Transverse colon (tissue), 4 donors: Measurements from ENCODE around the gene KRTAP10-3. TPM values are rescaled to one million over a fixed set of nuclear protein-coding genes. Genes with fewer than 3 reads are reported as not detected.

Experiments
- DNase-seq: peaks from one replicate; pipeline ENCODE4 v3.0.0-alpha.2; 2019
- H3K27ac ChIP-seq, 4 donors: fragments of 200-600 bp; sonication (generic); 2 replicates each; pipeline ENCODE4 v1.5.1; 2016 to 2018; ENCODE audit warnings: inconsistent platforms in 4 of 4
- H3K27me3 ChIP-seq: fragments of 200-600 bp; sonication (generic); 2 replicates; pipeline ENCODE4 v1.5.1; 2017; ENCODE audit warnings: inconsistent platforms
- H3K36me3 ChIP-seq, 4 donors: fragments of 200-600 bp; sonication (generic); 2 replicates each; pipeline ENCODE4 v1.5.1; 2017 to 2019; ENCODE audit warnings: inconsistent platforms in 4 of 4
- H3K4me1 ChIP-seq, 4 donors: fragments of 200-600 bp; sonication (generic); 2 replicates each; pipeline ENCODE4 v1.5.1; 2017 to 2020; ENCODE audit warnings: inconsistent platforms in 4 of 4
- H3K4me3 ChIP-seq, 4 donors: fragments of 200-600 bp; sonication (generic); 1 replicate in 1 of 4; 2 replicates in 3 of 4; pipeline versions ENCODE4 v1.5.1 to v1.6.1; 2017 to 2019; ENCODE audit warnings: inconsistent platforms in 4 of 4
- H3K9me3 ChIP-seq, 2 donors: fragments of 200-600 bp; sonication (generic); 2 replicates each; pipeline ENCODE4 v1.5.1; 2017 to 2019; ENCODE audit warnings: inconsistent platforms in 2 of 2
- EP300 ChIP-seq: sonication (generic); formaldehyde crosslinking; IDR thresholded peaks from one replicate; pipeline ENCODE4 v1.6.1; 2017; ENCODE audit warnings: antibody characterized with exemption, low read depth
- POLR2A ChIP-seq: fragments of 450-650 bp; IDR thresholded peaks from one replicate; pipeline ENCODE4 v1.6.1; 2016; ENCODE audit warnings: antibody characterized with exemption, mild to moderate bottlenecking, moderate library complexity
- POLR2AphosphoS5 ChIP-seq, 3 donors: sonication (generic); formaldehyde crosslinking; IDR thresholded peaks; one replicate each; pipeline ENCODE4 v1.6.1; 2016; ENCODE audit warnings: antibody characterized with exemption in 3 of 3
- WGBS, 2 donors: methylation state at CpG; one replicate each; pipeline ENCODE4 v1.1.5; 2018; ENCODE audit warnings: low coverage in 1 of 2; 5-methylcytosine and 5-hydroxymethylcytosine counted together
- in situ Hi-C, 4 donors: fragments of 200-750 bp; cut with MboI; loops; one replicate each; pipeline versions ENCODE4 v1.15.0 to v1.15.1; 2017; ENCODE audit warnings: low sequenced_read_pairs in 3 of 4, low pct_ligation_motif_present in 1 of 4, low pct_unique_long_range_greater_than_20kb in 1 of 4
- intact Hi-C: fragments of 100-400 bp; cut with DNase I; formaldehyde crosslinking; loops from one replicate; pipeline ENCODE4 v1.15.1; 2023; ENCODE audit warnings: low total_unique reads
- total RNA-seq, 4 donors: library from RNA; depleted of rRNA; stranded (reverse); fragments of >200 nt; gene quantifications; one replicate each; pipeline ENCODE4 v1.1.0, GENCODE V29; 2016
- TF ChIP-seq, protein P1 (sequence below), 5 experiments: fragments of 200-600 bp in 3 of 5; fragments of 450-650 bp in 2 of 5; sonication (generic) in 3 of 5; IDR thresholded peaks; 1 replicate in 2 of 5; 2 replicates in 3 of 5; pipeline ENCODE4 v1.5.1; 2016 to 2017; ENCODE audit warnings: antibody characterized with exemption in 5 of 5, inconsistent platforms in 3 of 5, mild to moderate bottlenecking in 2 of 5, moderate library complexity in 1 of 5

KRTAP10-3 gene
- total RNA-seq, 4 donors from 2014 or later: not detected

DNA sequence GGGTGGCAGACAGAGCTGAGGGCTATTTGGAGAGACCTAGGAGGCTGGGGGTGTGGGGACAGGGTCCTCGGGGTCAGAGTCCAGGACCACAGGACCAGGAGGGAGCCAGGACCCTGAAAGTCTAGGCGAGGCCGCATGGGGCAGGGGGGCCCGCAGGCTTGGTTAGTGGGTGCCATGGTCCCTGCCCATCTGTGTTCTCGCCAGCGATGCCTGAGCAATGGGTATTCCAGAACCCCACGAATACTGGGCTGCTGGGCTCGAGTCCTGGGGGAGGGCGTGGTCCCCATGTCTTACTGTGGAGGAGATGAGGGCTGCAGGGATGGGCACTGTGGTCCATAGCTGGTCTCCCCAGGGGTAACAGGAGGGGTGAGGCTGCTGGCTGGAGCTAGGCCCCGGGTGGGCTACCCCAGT lies 31.7 kb upstream of the KRTAP10-3 start:
- intact Hi-C loops: no loop called here
- Histone ChIP-seq H3K4me1 (no peaks in the 10 kb centered on the region), H3K4me3 (no peak overlapping the region), H3K27ac (no peak overlapping the region), H3K9me3 (no peaks in the 10 kb centered on the region), H3K27me3 (peaks cover 56% of the 10 kb centered on the region), H3K36me3 (no peaks in the 10 kb centered on the region)
- no peak for DNase-seq
- no peak for TF ChIP-seq POLR2A
- TF ChIP-seq EP300: no peak
- TF ChIP-seq POLR2AphosphoS5 (IDR thresholded peaks at IDR 0.05): no peak
- TF ChIP-seq, protein P1, sequence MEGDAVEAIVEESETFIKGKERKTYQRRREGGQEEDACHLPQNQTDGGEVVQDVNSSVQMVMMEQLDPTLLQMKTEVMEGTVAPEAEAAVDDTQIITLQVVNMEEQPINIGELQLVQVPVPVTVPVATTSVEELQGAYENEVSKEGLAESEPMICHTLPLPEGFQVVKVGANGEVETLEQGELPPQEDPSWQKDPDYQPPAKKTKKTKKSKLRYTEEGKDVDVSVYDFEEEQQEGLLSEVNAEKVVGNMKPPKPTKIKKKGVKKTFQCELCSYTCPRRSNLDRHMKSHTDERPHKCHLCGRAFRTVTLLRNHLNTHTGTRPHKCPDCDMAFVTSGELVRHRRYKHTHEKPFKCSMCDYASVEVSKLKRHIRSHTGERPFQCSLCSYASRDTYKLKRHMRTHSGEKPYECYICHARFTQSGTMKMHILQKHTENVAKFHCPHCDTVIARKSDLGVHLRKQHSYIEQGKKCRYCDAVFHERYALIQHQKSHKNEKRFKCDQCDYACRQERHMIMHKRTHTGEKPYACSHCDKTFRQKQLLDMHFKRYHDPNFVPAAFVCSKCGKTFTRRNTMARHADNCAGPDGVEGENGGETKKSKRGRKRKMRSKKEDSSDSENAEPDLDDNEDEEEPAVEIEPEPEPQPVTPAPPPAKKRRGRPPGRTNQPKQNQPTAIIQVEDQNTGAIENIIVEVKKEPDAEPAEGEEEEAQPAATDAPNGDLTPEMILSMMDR (IDR thresholded peaks at IDR 0.05): no peak
- WGBS, 2 donors: 66% methylated on average over 9 of the region's 10 CpGs; no CpG with 5 or more reads in 1 of the 2 donors
- in situ Hi-C loops: loop anchor here in 2 of 4 donors (25.0 kb wide), 1 partner anchor 97 kb away; the partner anchor contains the start of genes KRTAP10-12 (in 2 of the 2) and KRTAP12-1 (in 2 of the 2)

DNA sequence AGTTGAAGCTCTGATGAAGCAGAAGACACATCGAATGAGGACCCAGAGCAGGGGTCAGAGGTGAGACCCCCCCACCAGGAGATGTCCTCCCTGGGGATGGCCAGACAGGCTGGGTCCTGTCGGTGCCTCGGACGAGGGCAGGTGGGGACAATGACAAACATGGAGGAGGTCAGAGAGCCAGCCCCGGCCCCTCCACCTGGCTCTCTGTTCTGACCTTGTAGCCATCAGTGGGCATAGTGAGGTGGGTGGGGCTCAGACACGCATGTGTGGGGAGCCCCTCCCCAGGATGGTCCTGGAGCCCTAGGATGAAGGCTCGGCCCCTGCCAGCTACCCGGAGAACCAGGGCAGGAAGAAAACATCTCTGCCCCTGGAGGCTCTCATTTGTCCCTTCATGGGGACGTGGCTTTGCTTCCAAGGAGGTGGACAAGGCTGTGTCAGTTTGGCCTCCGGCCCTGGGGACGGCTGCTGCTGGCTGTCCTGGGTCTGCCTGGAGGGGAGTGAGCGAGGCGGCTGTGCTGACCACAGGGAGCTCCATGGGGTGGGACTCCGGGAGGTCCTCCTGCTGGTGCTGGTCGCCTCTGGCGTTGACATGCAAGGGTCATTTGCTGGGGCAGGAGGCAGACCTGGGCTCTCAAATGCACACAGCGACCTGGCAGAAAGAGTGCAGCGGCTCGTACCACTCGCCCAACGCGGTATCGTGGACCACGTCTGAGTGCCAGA lies 31.2 kb upstream of the KRTAP10-3 start:
- 77 to 100% methylated on average over 1 to 24 of the region's 24 CpGs for WGBS, 2 donors
- no peaks in the 10 kb centered on the region for H3K9me3 ChIP-seq
- no peak overlapping the region for H3K27ac ChIP-seq
- H3K4me1 ChIP-seq: no peaks in the 10 kb centered on the region
- H3K27me3 ChIP-seq: peaks cover 55% of the 10 kb centered on the region
- intact Hi-C loops: no loop called here
- H3K36me3 ChIP-seq: no peaks in the 10 kb centered on the region
- in situ Hi-C loops: loop anchor here in 2 of 4 donors (25.0 kb wide), 1 partner anchor 98 kb away; the partner anchor contains the start of genes KRTAP10-12 (in 2 of the 2) and KRTAP12-1 (in 2 of the 2)
- no peak overlapping the region for H3K4me3 ChIP-seq
- TF ChIP-seq POLR2AphosphoS5 (IDR thresholded peaks at IDR 0.05) (no peak), EP300 (no peak), POLR2A (no peak)
- TF ChIP-seq, protein P1 (IDR thresholded peaks at IDR 0.05): no peak
- DNase-seq: no peak

DNA sequence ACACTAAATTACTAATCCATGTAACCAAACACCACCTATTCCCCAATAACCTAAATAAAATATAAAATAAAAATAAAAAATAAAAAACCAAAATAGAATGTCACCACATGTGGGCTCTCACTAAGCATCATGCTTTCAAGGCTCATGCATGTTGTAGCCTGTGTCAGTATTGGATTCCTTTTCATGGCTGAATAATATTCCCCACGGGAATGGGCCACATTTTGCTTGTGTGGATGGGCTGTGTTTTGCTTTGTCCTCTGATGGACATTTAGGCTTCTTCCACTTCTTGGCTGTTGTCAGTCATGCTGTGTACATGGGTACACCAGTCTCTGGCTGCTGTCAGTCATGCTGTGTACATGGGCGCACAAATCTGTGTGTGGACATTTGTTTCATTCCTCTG lies 30.5 kb upstream of the KRTAP10-3 start:
- Histone ChIP-seq H3K4me3 (no peak overlapping the region), H3K9me3 (no peaks in the 10 kb centered on the region), H3K36me3 (no peaks in the 10 kb centered on the region), H3K27ac (no peak overlapping the region), H3K27me3 (peaks cover 54% of the 10 kb centered on the region), H3K4me1 (no peaks in the 10 kb centered on the region)
- TF ChIP-seq, protein P1 (IDR thresholded peaks at IDR 0.05): no peak
- TF ChIP-seq POLR2AphosphoS5 (IDR thresholded peaks at IDR 0.05) (no peak), EP300 (no peak), POLR2A (no peak)
- in situ Hi-C loops: loop anchor here in 2 of 4 donors (25.0 kb wide), 1 partner anchor 98 kb away; the partner anchor contains the start of genes KRTAP10-12 (in 2 of the 2) and KRTAP12-1 (in 2 of the 2)
- intact Hi-C loops: no loop called here
- WGBS, 2 donors: 86 to 100% methylated on average over 1 to 2 of the region's 2 CpGs
- no peak for DNase-seq

DNA sequence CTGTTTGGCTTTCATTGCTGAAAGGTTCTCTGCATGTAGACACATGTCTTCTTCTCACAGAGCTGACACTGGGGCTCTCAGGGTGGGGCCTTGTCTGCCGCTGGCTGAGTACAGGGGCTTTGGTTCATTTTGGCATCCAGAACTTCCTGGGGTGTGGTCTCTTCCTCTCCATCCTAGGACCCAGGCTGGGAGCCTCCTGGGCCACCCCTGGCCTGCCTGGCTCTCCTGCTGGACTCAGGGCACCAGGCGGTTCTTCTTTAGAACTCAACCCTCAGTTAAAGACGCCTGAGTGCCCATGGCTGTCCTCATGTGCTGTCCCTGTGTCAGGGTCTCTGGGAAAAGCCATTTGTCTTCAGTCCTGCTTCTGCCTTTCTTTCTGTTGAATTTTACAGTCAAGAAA lies 27.3 kb upstream of the KRTAP10-3 start:
- Histone ChIP-seq H3K4me3 (no peak overlapping the region), H3K4me1 (no peaks in the 10 kb centered on the region), H3K27me3 (peaks cover 31% of the 10 kb centered on the region), H3K27ac (no peak overlapping the region), H3K9me3 (peaks cover 7 to 9% of the 10 kb centered on the region in 2 donors), H3K36me3 (no peaks in the 10 kb centered on the region)
- TF ChIP-seq, protein P1 (IDR thresholded peaks at IDR 0.05): no peak
- no peak for TF ChIP-seq POLR2AphosphoS5 (IDR thresholded peaks at IDR 0.05)
- TF ChIP-seq POLR2A: no peak
- intact Hi-C loops: no loop called here
- WGBS, 2 donors: 82% methylated on average over 3 of the region's 3 CpGs; no CpG with 5 or more reads in 1 of the 2 donors
- DNase-seq: no peak
- in situ Hi-C loops: loop anchor here in 2 of 4 donors (25.0 kb wide), 1 partner anchor 101 kb away; the partner anchor contains the start of genes KRTAP10-12 (in 2 of the 2) and KRTAP12-1 (in 2 of the 2)
